IMR-90 (cell line): ENCODE results near the gene EDDM13. TPM values are rescaled to one million over a fixed set of nuclear protein-coding genes. Genes with fewer than 3 reads are reported as not detected.

ENCODE experiments used
- ATAC-seq: fragments of 200-7000 bp; cut with Tn5 transposase; 2 replicates; pipeline ENCODE4 v1.9.1; 2020; ENCODE audit warnings: low read depth, mild to moderate bottlenecking, moderate library complexity
- BruUV-seq: library from RNA; stranded (reverse); fragments of 400-500 nt; replicated peaks from 2 replicates; lab custom pipeline; 2021; lab: Mats Ljungman, UMichigan
- CTCF ChIA-PET: fragments of 300-600 bp; formaldehyde crosslinking; extraction: SDS; loops from one replicate; lab custom pipeline; 2021; ENCODE audit warnings: antibody characterized with exemption; lab: Yijun Ruan, JAX
- POLR2A ChIA-PET: fragments of 300-600 bp; sonication (Branson Sonifier 250); formaldehyde crosslinking; loops from one replicate; lab custom pipeline; 2022; ENCODE audit warnings: antibody characterized with exemption; ENCODE audit not compliant: unreplicated experiment; lab: Charles Lee
- DNase-seq: peaks from one replicate; pipeline ENCODE4 v3.0.0; 2013
- H2AFZ ChIP-seq: replicated peaks from 2 replicates; pipeline ENCODE3; 2013; ENCODE audit warnings: low read length, mild to moderate bottlenecking; ENCODE audit not compliant: poor library complexity
- H2AK5ac ChIP-seq: 2 replicates; pipeline ENCODE4 v1.6.1; 2013; ENCODE audit warnings: low read depth, low read length, inconsistent platforms
- H2AK9ac ChIP-seq: replicated peaks from 2 replicates; pipeline ENCODE3; 2013; ENCODE audit warnings: mild to moderate bottlenecking, low read depth, low read length, moderate library complexity; ENCODE audit not compliant: poor library complexity
- H2BK120ac ChIP-seq: 2 replicates; pipeline ENCODE4 v1.6.1; 2013; ENCODE audit warnings: low read depth, low read length, inconsistent platforms
- H2BK15ac ChIP-seq: 3 replicates; pipeline ENCODE4 v1.6.1; 2013; ENCODE audit warnings: low read depth, low read length, inconsistent platforms
- H2BK20ac ChIP-seq: 2 replicates; pipeline ENCODE4 v1.6.1; 2013; ENCODE audit warnings: low read depth, mild to moderate bottlenecking, inconsistent platforms, low read length, moderate library complexity
- H2BK5ac ChIP-seq: 2 replicates; pipeline ENCODE4 v1.6.1; 2013; ENCODE audit warnings: mild to moderate bottlenecking, low read depth, low read length, inconsistent platforms; ENCODE audit not compliant: poor library complexity, severe bottlenecking
- H3K14ac ChIP-seq: replicated peaks from 2 replicates; pipeline ENCODE4 v1.6.1; 2013; ENCODE audit warnings: low read depth, low read length, inconsistent platforms
- H3K18ac ChIP-seq: 2 replicates; pipeline ENCODE4 v1.6.1; 2013; ENCODE audit warnings: low read depth, low read length, control low read depth
- H3K23ac ChIP-seq: 2 replicates; pipeline ENCODE4 v1.6.1; 2013; ENCODE audit warnings: low read depth, low read length, inconsistent platforms
- H3K27ac ChIP-seq: 2 replicates; pipeline ENCODE4 v1.5.1; 2013; ENCODE audit warnings: mild to moderate bottlenecking, control low read depth, low read length; ENCODE audit not compliant: insufficient read depth
- H3K27me3 ChIP-seq: 2 replicates; pipeline ENCODE4 v1.6.1; 2013; ENCODE audit warnings: low read length; ENCODE audit not compliant: control insufficient read depth, insufficient read depth
- H3K36me3 ChIP-seq: 2 replicates; pipeline ENCODE4 v1.6.1; 2013; ENCODE audit warnings: low read length, mixed read lengths; ENCODE audit not compliant: control insufficient read depth, insufficient read depth
- H3K4ac ChIP-seq: 2 replicates; pipeline ENCODE4 v1.6.1; 2013; ENCODE audit warnings: low read depth, low read length, inconsistent platforms
- H3K4me1 ChIP-seq: 2 replicates; pipeline ENCODE4 v1.6.1; 2013; ENCODE audit warnings: low read length, mixed read lengths; ENCODE audit not compliant: control insufficient read depth, insufficient read depth
- H3K4me2 ChIP-seq: 2 replicates; pipeline ENCODE4 v1.6.1; 2013; ENCODE audit warnings: low read depth, mild to moderate bottlenecking, control low read depth, low read length, moderate library complexity
- H3K4me3 ChIP-seq: 2 replicates; pipeline ENCODE4 v1.5.1; 2013; ENCODE audit warnings: low read depth, mild to moderate bottlenecking, control low read depth, low read length, moderate library complexity; ENCODE audit not compliant: insufficient read depth
- H3K56ac ChIP-seq: 2 replicates; pipeline ENCODE4 v1.6.1; 2013; ENCODE audit warnings: low read length, inconsistent platforms; ENCODE audit not compliant: insufficient read depth; ENCODE audit errors: extremely low read depth
- H3K79me1 ChIP-seq, 2 experiments: 2 replicates each; pipeline ENCODE4 v1.6.1; 2013; ENCODE audit warnings: low read length in 2 of 2, inconsistent platforms in 1 of 2, low read depth in 1 of 2
- H3K9ac ChIP-seq: 2 replicates; pipeline ENCODE4 v1.6.1; 2013; ENCODE audit warnings: low read depth, low read length, control low read depth
- H3K9me1 ChIP-seq: 2 replicates; pipeline ENCODE4 v1.6.1; 2013; ENCODE audit warnings: low read length, inconsistent platforms; ENCODE audit not compliant: insufficient read depth
- H3K9me3 ChIP-seq: 2 replicates; pipeline ENCODE4 v1.6.1; 2013; ENCODE audit warnings: low read length; ENCODE audit not compliant: control insufficient read depth, insufficient read depth
- H4K20me1 ChIP-seq: 2 replicates; pipeline ENCODE4 v1.6.1; 2013; ENCODE audit warnings: low read length, inconsistent platforms; ENCODE audit not compliant: insufficient read depth
- H4K5ac ChIP-seq: 2 replicates; pipeline ENCODE4 v1.6.1; 2013; ENCODE audit warnings: mild to moderate bottlenecking, low read depth, low read length, control low read depth
- H4K8ac ChIP-seq, 2 experiments: 2 replicates each; pipeline ENCODE4 v1.6.1; 2013; ENCODE audit warnings: low read depth in 2 of 2, low read length in 2 of 2, control low read depth in 1 of 2, inconsistent platforms in 1 of 2
- H4K91ac ChIP-seq: 2 replicates; pipeline ENCODE4 v1.6.1; 2013; ENCODE audit warnings: low read depth, low read length, inconsistent platforms; ENCODE audit not compliant: insufficient read depth
- BHLHE40 ChIP-seq: fragments of 150-350 bp; IDR thresholded peaks from 2 replicates; pipeline ENCODE4 v1.6.1; 2016; ENCODE audit warnings: mild to moderate bottlenecking, low read depth, low read length
- CEBPB ChIP-seq: IDR thresholded peaks from 2 replicates; pipeline ENCODE4 v1.6.1; 2012; ENCODE audit warnings: low read depth, low read length, improper control_type of control experiment
- CHD1 ChIP-seq: IDR thresholded peaks from 2 replicates; pipeline ENCODE4 v1.6.1; 2012; ENCODE audit warnings: low read depth, low read length, improper control_type of control experiment
- ELK1 ChIP-seq: fragments of 150-350 bp; IDR thresholded peaks from 2 replicates; pipeline ENCODE4 v1.6.1; 2016; ENCODE audit warnings: low read depth, mild to moderate bottlenecking, low read length, moderate library complexity, borderline replicate concordance
- FOS ChIP-seq: fragments of 150-350 bp; IDR thresholded peaks from 2 replicates; pipeline ENCODE4 v1.6.1; 2016; ENCODE audit warnings: low read depth, low read length
- MAZ ChIP-seq: IDR thresholded peaks from 2 replicates; pipeline ENCODE4 v1.6.1; 2012; ENCODE audit warnings: low read depth, mild to moderate bottlenecking, low read length, improper control_type of control experiment, moderate library complexity, borderline replicate concordance
- NFE2L2 ChIP-seq: fragments of 150-350 bp; IDR thresholded peaks from 2 replicates; pipeline ENCODE4 v1.6.1; 2016; ENCODE audit warnings: low read depth, mild to moderate bottlenecking, low read length
- POLR2A ChIP-seq: IDR thresholded peaks from 2 replicates; pipeline ENCODE4 v1.6.1; 2012; ENCODE audit warnings: mild to moderate bottlenecking, low read depth, low read length
- RAD21 ChIP-seq: IDR thresholded peaks from 2 replicates; pipeline ENCODE4 v1.6.1; 2012; ENCODE audit warnings: low read length, improper control_type of control experiment
- RFX5 ChIP-seq: IDR thresholded peaks from 2 replicates; pipeline ENCODE4 v1.8.0; 2012; ENCODE audit warnings: low read depth, mild to moderate bottlenecking, low read length, moderate library complexity
- WGBS, 2 experiments: methylation state at CpG; one replicate each; pipeline versions ENCODE4 v1.1.5 to v1.1.7; 2013; ENCODE audit warnings: missing lambda C conversion rate in 2 of 2; ENCODE audit not compliant: insufficient read length in 1 of 2; ENCODE audit errors: extremely low coverage in 2 of 2; 5-methylcytosine and 5-hydroxymethylcytosine counted together
- dilution Hi-C: fragments of 300-500 bp; cut with HindIII; formaldehyde crosslinking; loops from one replicate; pipeline ENCODE4 v1.14.3; 2018; ENCODE audit warnings: low sequenced_read_pairs; ENCODE audit not compliant: unreplicated experiment
- in situ Hi-C: fragments of 300-500 bp; cut with MboI; formaldehyde crosslinking; loops from 3 replicates; pipeline ENCODE4 v1.14.3; 2019; ENCODE audit warnings: low sequenced_read_pairs, inconsistent platforms, mixed read lengths
- intact Hi-C: fragments of 100-400 bp; cut with micrococcal nuclease; formaldehyde crosslinking; loops from 2 replicates; pipeline ENCODE4 v1.10.0; 2022
- polyA plus RNA-seq, 3 experiments: library from polyadenylated mRNA; depleted of rRNA; stranded (reverse); fragments of >200 nt; gene quantifications; 2 replicates each; pipeline ENCODE4 v1.2.3, GENCODE V29; 2012; ENCODE audit warnings: low replicate concordance in 1 of 3
- total RNA-seq: library from RNA; depleted of rRNA; stranded (reverse); fragments of >200 nt; gene quantifications from 2 replicates; pipeline ENCODE4 v1.2.3, GENCODE V29; 2012
- TF ChIP-seq, protein P1 (sequence below): fragments of 150-350 bp; IDR thresholded peaks from 2 replicates; pipeline ENCODE4 v1.6.1; 2017; ENCODE audit warnings: mild to moderate bottlenecking, antibody characterized with exemption, low read length, low read depth
- TF ChIP-seq, protein P2 (sequence below): conservative IDR thresholded peaks from 2 replicates; pipeline ENCODE4 v1.5.1; 2012; ENCODE audit warnings: mild to moderate bottlenecking, low read depth, low read length, improper control_type of control experiment

The EDDM13 gene
- total and polyA plus RNA-seq, 2 of the 4 experiments (the other 2 are of a cell fraction) = not detected

DNA sequence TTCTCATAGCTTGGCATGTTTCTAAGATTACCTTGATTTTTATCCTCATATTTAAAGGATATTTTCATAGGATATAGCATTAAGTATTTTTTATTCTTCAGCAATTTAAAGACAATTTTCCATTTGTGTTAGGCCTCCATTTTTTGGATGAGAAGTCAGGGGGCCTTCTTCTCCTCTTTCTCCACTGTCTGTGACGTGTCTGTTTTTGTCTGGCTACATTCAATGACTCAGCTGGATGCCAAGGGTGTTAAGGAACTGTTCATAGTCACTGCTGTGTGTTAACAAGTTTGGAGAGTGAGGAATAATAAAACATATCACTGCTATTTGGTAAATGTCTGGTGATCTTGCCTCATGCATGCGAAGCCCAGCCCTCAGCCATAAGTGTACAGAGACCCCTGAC, 84.4 kb downstream of the EDDM13 start:
- intact Hi-C loops = no loop called here
- ATAC-seq = no peak
- no CpG with 5 or more reads among the region's 2 CpGs for WGBS, 2 experiments
- peaks cover 4% of the 10 kb centered on the region; the same call in 1 of the 2 replicates for H3K9me3 ChIP-seq
- no peak overlapping the region for H4K5ac ChIP-seq
- in situ Hi-C loops = no loop called here
- no peak overlapping the region for H3K14ac ChIP-seq
- no peak overlapping the region for H3K4me3 ChIP-seq
- no peak overlapping the region for H3K4ac ChIP-seq
- H2AK5ac ChIP-seq = no peak overlapping the region
- H3K23ac ChIP-seq = no peak overlapping the region
- H3K4me1 ChIP-seq = no peaks in the 10 kb centered on the region
- H3K4me2 ChIP-seq = no peak overlapping the region
- H2AK9ac ChIP-seq = no peak overlapping the region
- H2BK15ac ChIP-seq = no peak overlapping the region
- no peak overlapping the region for H3K9ac ChIP-seq
- H4K20me1 ChIP-seq = no peaks in the 10 kb centered on the region
- H4K8ac ChIP-seq = no peak overlapping the region
- BruUV-seq = no TSS peak
- DNase-seq = no peak
- no peak overlapping the region for H2BK120ac ChIP-seq
- H3K56ac ChIP-seq = no peak overlapping the region
- dilution Hi-C loops = no loop called here
- CTCF ChIA-PET = no interaction called here
- H3K9me1 ChIP-seq = no peaks in the 10 kb centered on the region
- H3K36me3 ChIP-seq = no peaks in the 10 kb centered on the region
- POLR2A ChIA-PET = no interaction called here
- no peak overlapping the region for H2AFZ ChIP-seq
- H2BK5ac ChIP-seq = no peak overlapping the region
- H3K27me3 ChIP-seq = no peaks in the 10 kb centered on the region
- H2BK20ac ChIP-seq = no peak overlapping the region
- TF ChIP-seq, protein P1, sequence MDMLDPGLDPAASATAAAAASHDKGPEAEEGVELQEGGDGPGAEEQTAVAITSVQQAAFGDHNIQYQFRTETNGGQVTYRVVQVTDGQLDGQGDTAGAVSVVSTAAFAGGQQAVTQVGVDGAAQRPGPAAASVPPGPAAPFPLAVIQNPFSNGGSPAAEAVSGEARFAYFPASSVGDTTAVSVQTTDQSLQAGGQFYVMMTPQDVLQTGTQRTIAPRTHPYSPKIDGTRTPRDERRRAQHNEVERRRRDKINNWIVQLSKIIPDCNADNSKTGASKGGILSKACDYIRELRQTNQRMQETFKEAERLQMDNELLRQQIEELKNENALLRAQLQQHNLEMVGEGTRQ = no peak
- TF ChIP-seq RAD21 = no peak
- TF ChIP-seq CHD1 = no peak
- TF ChIP-seq POLR2A = no peak
- TF ChIP-seq RFX5 = no peak
- no peak for TF ChIP-seq FOS
- TF ChIP-seq NFE2L2 = no peak
- no peak for TF ChIP-seq ELK1
- TF ChIP-seq, protein P2, sequence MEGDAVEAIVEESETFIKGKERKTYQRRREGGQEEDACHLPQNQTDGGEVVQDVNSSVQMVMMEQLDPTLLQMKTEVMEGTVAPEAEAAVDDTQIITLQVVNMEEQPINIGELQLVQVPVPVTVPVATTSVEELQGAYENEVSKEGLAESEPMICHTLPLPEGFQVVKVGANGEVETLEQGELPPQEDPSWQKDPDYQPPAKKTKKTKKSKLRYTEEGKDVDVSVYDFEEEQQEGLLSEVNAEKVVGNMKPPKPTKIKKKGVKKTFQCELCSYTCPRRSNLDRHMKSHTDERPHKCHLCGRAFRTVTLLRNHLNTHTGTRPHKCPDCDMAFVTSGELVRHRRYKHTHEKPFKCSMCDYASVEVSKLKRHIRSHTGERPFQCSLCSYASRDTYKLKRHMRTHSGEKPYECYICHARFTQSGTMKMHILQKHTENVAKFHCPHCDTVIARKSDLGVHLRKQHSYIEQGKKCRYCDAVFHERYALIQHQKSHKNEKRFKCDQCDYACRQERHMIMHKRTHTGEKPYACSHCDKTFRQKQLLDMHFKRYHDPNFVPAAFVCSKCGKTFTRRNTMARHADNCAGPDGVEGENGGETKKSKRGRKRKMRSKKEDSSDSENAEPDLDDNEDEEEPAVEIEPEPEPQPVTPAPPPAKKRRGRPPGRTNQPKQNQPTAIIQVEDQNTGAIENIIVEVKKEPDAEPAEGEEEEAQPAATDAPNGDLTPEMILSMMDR = no peak
- no peak for TF ChIP-seq MAZ
- no peak for TF ChIP-seq CEBPB
- no peak for TF ChIP-seq BHLHE40
- H3K79me1 ChIP-seq = no peaks in the 10 kb centered on the region
- H3K27ac ChIP-seq = no peak overlapping the region
- H3K18ac ChIP-seq = no peak overlapping the region
- no peak overlapping the region for H4K91ac ChIP-seq
